GM23338 (cell line): ENCODE results near the gene LRRC42. TPM values are rescaled to one million over a fixed set of nuclear protein-coding genes. Genes with fewer than 3 reads are reported as not detected.
A peak's percentile ranks its signal among the peaks of the same experiment; 100 is the strongest.

ENCODE experiments used
- ATAC-seq: fragments of 200-7000 bp; cut with Tn5 transposase; 3 replicates; pipeline ENCODE4 v1.9.1; 2020
- DNase-seq: peaks from one replicate; pipeline ENCODE4 v3.0.0-alpha.2; 2015; ENCODE audit warnings: low spot score
- H2AFZ ChIP-seq: fragments of 200-600 bp; sonication (generic); 2 replicates; pipeline ENCODE4 v1.8.0; 2016; ENCODE audit warnings: antibody characterized with exemption, mild to moderate bottlenecking, moderate library complexity
- H3F3A ChIP-seq: fragments of 200-600 bp; sonication (generic); replicated peaks from 2 replicates; pipeline ENCODE4 v1.8.0; 2017; ENCODE audit warnings: antibody characterized with exemption, mixed run types, low read depth
- H3K27ac ChIP-seq: fragments of 200-600 bp; sonication (generic); 2 replicates; pipeline ENCODE4 v1.6.1; 2016; ENCODE audit warnings: low read depth
- H3K27me3 ChIP-seq: fragments of 200-600 bp; sonication (generic); 2 replicates; pipeline ENCODE4 v1.8.0; 2016; ENCODE audit warnings: mild to moderate bottlenecking, mixed run types, moderate library complexity; ENCODE audit not compliant: insufficient read depth
- H3K36me3 ChIP-seq: fragments of 200-600 bp; sonication (generic); 2 replicates; pipeline ENCODE4 v1.8.0; 2016; ENCODE audit warnings: mild to moderate bottlenecking; ENCODE audit not compliant: insufficient read depth
- H3K4me1 ChIP-seq: fragments of 200-600 bp; sonication (generic); 2 replicates; pipeline ENCODE4 v1.8.0; 2016; ENCODE audit warnings: mild to moderate bottlenecking, moderate library complexity; ENCODE audit not compliant: insufficient read depth
- H3K4me2 ChIP-seq: fragments of 200-600 bp; sonication (generic); 2 replicates; pipeline ENCODE4 v1.7.1; 2017; ENCODE audit warnings: mixed run types
- H3K4me3 ChIP-seq: fragments of 200-600 bp; sonication (generic); 2 replicates; pipeline ENCODE4 v1.6.1; 2016; ENCODE audit warnings: mixed run types
- H3K79me2 ChIP-seq: fragments of 200-600 bp; sonication (generic); replicated peaks from 2 replicates; pipeline ENCODE4 v1.8.0; 2017; ENCODE audit warnings: mild to moderate bottlenecking; ENCODE audit not compliant: insufficient read depth
- H3K9me2 ChIP-seq: fragments of 200-600 bp; sonication (generic); 2 replicates; pipeline ENCODE4 v1.8.0; 2017; ENCODE audit not compliant: insufficient read depth
- H4K20me1 ChIP-seq: fragments of 200-600 bp; sonication (generic); replicated peaks from 2 replicates; pipeline ENCODE4 v1.8.0; 2017; ENCODE audit warnings: mild to moderate bottlenecking; ENCODE audit not compliant: insufficient read depth
- H3K27ac Mint-ChIP-seq: 2 replicates; pipeline ENCODE4 v1.8.0; 2020; ENCODE audit warnings: inconsistent platforms, mild to moderate bottlenecking, moderate library complexity, mixed read lengths
- H3K27me3 Mint-ChIP-seq: 3 replicates; pipeline ENCODE4 v1.8.0; 2022; ENCODE audit warnings: low read depth, mild to moderate bottlenecking, moderate library complexity, mixed read lengths, inconsistent platforms; ENCODE audit not compliant: insufficient read depth, poor library complexity
- H3K36me3 Mint-ChIP-seq: 3 replicates; pipeline ENCODE4 v1.8.0; 2021; ENCODE audit warnings: low read depth, mild to moderate bottlenecking, inconsistent platforms, moderate library complexity, mixed read lengths
- H3K4me1 Mint-ChIP-seq: 3 replicates; pipeline ENCODE4 v1.8.0; 2020; ENCODE audit warnings: mild to moderate bottlenecking, inconsistent platforms, mixed read lengths
- H3K4me3 Mint-ChIP-seq: 3 replicates; pipeline ENCODE4 v1.8.0; 2021; ENCODE audit warnings: moderate library complexity, mild to moderate bottlenecking, inconsistent platforms, mixed read lengths
- H3K9me3 Mint-ChIP-seq: 3 replicates; pipeline ENCODE4 v1.8.0; 2020; ENCODE audit warnings: moderate library complexity, mild to moderate bottlenecking, inconsistent platforms, mixed read lengths
- CREB1 ChIP-seq: fragments of 250-450 bp; sonication (Bioruptor Pico); IDR thresholded peaks from 2 replicates; pipeline ENCODE4 v1.5.0; 2020; ENCODE audit warnings: low read depth, mild to moderate bottlenecking, moderate library complexity
- EZH2 ChIP-seq: fragments of 200-600 bp; sonication (generic); IDR thresholded peaks from one replicate; pipeline ENCODE4 v1.8.0; 2017; ENCODE audit warnings: antibody characterized with exemption, mild to moderate bottlenecking, low read depth; ENCODE audit not compliant: unreplicated experiment
- EZH2phosphoT487 ChIP-seq: fragments of 200-600 bp; sonication (generic); IDR thresholded peaks from one replicate; pipeline ENCODE4 v1.8.1; 2018; ENCODE audit warnings: antibody characterized with exemption; ENCODE audit not compliant: unreplicated experiment
- JUNB ChIP-seq: IDR thresholded peaks from one replicate; pipeline ENCODE4 v1.6.1; 2016; ENCODE audit warnings: antibody characterized with exemption; ENCODE audit not compliant: unreplicated experiment
- NANOG ChIP-seq: IDR thresholded peaks from 2 replicates; pipeline ENCODE4 v1.6.1; 2016; ENCODE audit warnings: antibody characterized with exemption, borderline replicate concordance
- POLR2AphosphoS5 ChIP-seq: IDR thresholded peaks from 2 replicates; pipeline ENCODE4 v1.6.1; 2016; ENCODE audit warnings: antibody characterized with exemption, low read depth
- STAT1 ChIP-seq: IDR thresholded peaks from one replicate; pipeline ENCODE4 v1.6.1; 2016; ENCODE audit warnings: antibody characterized with exemption; ENCODE audit not compliant: unreplicated experiment
- ZNF114 ChIP-seq: fragments of 250-450 bp; sonication (Bioruptor Pico); IDR thresholded peaks from 2 replicates; pipeline ENCODE4 v1.5.0; 2020; ENCODE audit warnings: mild to moderate bottlenecking, moderate library complexity
- ZNF331 ChIP-seq: fragments of 250-450 bp; sonication (Bioruptor Pico); IDR thresholded peaks from 2 replicates; pipeline ENCODE4 v1.5.0; 2020; ENCODE audit warnings: low read depth, mild to moderate bottlenecking, moderate library complexity
- polyA plus RNA-seq: library from polyadenylated mRNA; unstranded; fragments of >200 nt; fragmentation: Nextera tagmentation; extraction: Ambion mirVana; gene quantifications from 2 replicates; pipeline ENCODE4 v1.2.1, GENCODE V29; 2016
- total RNA-seq: library from RNA; depleted of rRNA; stranded (reverse); fragments of >200 nt; shearing (Covaris generic); gene quantifications from 2 replicates; pipeline ENCODE4 v1.2.3, GENCODE V29; 2014
- TF ChIP-seq, protein P1 (sequence below): IDR thresholded peaks from one replicate; pipeline ENCODE4 v1.6.1; 2018; ENCODE audit warnings: antibody characterized with exemption; ENCODE audit not compliant: unreplicated experiment
- TF ChIP-seq, protein P2 (sequence below): fragments of 250-450 bp; sonication (Bioruptor Pico); IDR thresholded peaks from 2 replicates; pipeline ENCODE4 v1.5.0; 2020; ENCODE audit warnings: mild to moderate bottlenecking, moderate library complexity
- TF ChIP-seq, protein P3 (sequence below): IDR thresholded peaks from 2 replicates; pipeline ENCODE4 v1.6.1; 2016; ENCODE audit warnings: antibody characterized with exemption
- TF ChIP-seq, protein P4 (sequence below), 2 experiments: fragments of 200-600 bp in 1 of 2; sonication (generic) in 1 of 2; conservative IDR thresholded peaks; 2 replicates each; pipeline versions ENCODE4 v1.5.1 to v1.6.1; 2016 to 2017; ENCODE audit warnings: antibody characterized with exemption in 2 of 2, low read depth in 2 of 2, mild to moderate bottlenecking in 2 of 2, moderate library complexity in 1 of 2

The LRRC42 gene
- total and polyA plus RNA-seq, 2 experiments from 2014 or later, result 25.9 to 48.1 TPM

DNA sequence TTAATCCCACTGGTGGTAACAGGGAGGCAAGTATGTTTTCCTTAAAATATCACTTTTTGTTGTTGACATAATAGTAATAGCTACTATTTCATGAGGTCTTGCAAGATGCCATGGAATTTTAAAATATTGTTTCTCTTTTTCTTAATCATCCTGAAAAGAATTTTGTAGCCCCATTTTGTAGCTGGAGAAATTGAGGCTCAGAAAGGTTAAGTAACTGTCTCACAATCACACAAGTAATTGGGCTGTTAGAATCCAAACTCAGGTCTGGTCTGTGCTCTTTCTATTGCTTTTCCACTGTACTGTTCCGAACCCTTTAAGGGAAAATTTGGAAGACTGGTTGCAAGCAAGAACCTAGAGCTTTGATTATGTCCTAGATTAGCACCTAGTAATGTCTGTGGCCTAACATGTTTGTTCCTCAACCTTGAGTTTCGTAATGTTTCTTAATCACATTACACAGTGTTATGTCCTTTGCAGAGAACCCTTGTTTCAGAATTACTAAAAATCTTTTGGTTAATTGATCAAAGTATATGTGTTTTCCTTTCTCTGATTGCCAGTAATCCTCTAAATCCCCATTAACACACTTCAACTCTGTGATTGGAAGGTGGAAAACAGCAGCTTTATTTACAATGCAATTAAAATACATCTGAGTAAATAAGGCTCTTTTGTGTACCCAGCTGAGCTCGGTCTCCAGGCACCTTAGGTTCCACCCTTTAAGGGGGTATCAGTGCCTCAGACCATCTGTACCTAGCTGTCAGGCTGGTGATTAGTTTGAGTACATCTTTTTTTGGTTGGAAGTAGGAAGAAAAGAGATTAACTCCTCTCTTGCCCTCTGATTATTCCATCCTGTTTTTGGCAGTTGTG is 10.4 kb downstream of the LRRC42 start:
- Histone ChIP-seq H3K4me2 (no peak overlapping the region), H4K20me1 (no peaks in the 10 kb centered on the region; the same call in 1 of the 2 replicates), H3K9me2 (no peaks in the 10 kb centered on the region), H3K36me3 (peaks cover 24% of the 10 kb centered on the region; the same call in 1 of the 2 replicates), H2AFZ (no peak overlapping the region), H3K27ac (peak overlapping the region; percentile 39), H3K79me2 (peaks cover 12% of the 10 kb centered on the region), H3F3A (0 out of 2 replicates have a peak, but pooled peaks cover 2% of the 10 kb centered on the region), H3K4me1 (peaks cover 24% of the 10 kb centered on the region), H3K27me3 (no peaks in the 10 kb centered on the region), H3K4me3 (no peak overlapping the region)
- no peak overlapping the region for H3K4me3 Mint-ChIP-seq
- peaks cover 19% of the 10 kb centered on the region for H3K4me1 Mint-ChIP-seq
- DNase-seq (no peak), ATAC-seq (peak; percentile 28; the same call in 2 of the 3 replicates)
- H3K27me3 Mint-ChIP-seq, result no peaks in the 10 kb centered on the region
- TF ChIP-seq EZH2phosphoT487 (no peak), ZNF114 (CRISPR knock-in tag) (no peak), EZH2 (no peak), NANOG (no peak), STAT1 (no peak), POLR2AphosphoS5 (no peak), ZNF331 (CRISPR knock-in tag) (no peak), CREB1 (CRISPR knock-in tag) (no peak), JUNB (no peak)
- TF ChIP-seq, protein P1, sequence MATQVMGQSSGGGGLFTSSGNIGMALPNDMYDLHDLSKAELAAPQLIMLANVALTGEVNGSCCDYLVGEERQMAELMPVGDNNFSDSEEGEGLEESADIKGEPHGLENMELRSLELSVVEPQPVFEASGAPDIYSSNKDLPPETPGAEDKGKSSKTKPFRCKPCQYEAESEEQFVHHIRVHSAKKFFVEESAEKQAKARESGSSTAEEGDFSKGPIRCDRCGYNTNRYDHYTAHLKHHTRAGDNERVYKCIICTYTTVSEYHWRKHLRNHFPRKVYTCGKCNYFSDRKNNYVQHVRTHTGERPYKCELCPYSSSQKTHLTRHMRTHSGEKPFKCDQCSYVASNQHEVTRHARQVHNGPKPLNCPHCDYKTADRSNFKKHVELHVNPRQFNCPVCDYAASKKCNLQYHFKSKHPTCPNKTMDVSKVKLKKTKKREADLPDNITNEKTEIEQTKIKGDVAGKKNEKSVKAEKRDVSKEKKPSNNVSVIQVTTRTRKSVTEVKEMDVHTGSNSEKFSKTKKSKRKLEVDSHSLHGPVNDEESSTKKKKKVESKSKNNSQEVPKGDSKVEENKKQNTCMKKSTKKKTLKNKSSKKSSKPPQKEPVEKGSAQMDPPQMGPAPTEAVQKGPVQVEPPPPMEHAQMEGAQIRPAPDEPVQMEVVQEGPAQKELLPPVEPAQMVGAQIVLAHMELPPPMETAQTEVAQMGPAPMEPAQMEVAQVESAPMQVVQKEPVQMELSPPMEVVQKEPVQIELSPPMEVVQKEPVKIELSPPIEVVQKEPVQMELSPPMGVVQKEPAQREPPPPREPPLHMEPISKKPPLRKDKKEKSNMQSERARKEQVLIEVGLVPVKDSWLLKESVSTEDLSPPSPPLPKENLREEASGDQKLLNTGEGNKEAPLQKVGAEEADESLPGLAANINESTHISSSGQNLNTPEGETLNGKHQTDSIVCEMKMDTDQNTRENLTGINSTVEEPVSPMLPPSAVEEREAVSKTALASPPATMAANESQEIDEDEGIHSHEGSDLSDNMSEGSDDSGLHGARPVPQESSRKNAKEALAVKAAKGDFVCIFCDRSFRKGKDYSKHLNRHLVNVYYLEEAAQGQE, result no peak
- TF ChIP-seq, protein P2, sequence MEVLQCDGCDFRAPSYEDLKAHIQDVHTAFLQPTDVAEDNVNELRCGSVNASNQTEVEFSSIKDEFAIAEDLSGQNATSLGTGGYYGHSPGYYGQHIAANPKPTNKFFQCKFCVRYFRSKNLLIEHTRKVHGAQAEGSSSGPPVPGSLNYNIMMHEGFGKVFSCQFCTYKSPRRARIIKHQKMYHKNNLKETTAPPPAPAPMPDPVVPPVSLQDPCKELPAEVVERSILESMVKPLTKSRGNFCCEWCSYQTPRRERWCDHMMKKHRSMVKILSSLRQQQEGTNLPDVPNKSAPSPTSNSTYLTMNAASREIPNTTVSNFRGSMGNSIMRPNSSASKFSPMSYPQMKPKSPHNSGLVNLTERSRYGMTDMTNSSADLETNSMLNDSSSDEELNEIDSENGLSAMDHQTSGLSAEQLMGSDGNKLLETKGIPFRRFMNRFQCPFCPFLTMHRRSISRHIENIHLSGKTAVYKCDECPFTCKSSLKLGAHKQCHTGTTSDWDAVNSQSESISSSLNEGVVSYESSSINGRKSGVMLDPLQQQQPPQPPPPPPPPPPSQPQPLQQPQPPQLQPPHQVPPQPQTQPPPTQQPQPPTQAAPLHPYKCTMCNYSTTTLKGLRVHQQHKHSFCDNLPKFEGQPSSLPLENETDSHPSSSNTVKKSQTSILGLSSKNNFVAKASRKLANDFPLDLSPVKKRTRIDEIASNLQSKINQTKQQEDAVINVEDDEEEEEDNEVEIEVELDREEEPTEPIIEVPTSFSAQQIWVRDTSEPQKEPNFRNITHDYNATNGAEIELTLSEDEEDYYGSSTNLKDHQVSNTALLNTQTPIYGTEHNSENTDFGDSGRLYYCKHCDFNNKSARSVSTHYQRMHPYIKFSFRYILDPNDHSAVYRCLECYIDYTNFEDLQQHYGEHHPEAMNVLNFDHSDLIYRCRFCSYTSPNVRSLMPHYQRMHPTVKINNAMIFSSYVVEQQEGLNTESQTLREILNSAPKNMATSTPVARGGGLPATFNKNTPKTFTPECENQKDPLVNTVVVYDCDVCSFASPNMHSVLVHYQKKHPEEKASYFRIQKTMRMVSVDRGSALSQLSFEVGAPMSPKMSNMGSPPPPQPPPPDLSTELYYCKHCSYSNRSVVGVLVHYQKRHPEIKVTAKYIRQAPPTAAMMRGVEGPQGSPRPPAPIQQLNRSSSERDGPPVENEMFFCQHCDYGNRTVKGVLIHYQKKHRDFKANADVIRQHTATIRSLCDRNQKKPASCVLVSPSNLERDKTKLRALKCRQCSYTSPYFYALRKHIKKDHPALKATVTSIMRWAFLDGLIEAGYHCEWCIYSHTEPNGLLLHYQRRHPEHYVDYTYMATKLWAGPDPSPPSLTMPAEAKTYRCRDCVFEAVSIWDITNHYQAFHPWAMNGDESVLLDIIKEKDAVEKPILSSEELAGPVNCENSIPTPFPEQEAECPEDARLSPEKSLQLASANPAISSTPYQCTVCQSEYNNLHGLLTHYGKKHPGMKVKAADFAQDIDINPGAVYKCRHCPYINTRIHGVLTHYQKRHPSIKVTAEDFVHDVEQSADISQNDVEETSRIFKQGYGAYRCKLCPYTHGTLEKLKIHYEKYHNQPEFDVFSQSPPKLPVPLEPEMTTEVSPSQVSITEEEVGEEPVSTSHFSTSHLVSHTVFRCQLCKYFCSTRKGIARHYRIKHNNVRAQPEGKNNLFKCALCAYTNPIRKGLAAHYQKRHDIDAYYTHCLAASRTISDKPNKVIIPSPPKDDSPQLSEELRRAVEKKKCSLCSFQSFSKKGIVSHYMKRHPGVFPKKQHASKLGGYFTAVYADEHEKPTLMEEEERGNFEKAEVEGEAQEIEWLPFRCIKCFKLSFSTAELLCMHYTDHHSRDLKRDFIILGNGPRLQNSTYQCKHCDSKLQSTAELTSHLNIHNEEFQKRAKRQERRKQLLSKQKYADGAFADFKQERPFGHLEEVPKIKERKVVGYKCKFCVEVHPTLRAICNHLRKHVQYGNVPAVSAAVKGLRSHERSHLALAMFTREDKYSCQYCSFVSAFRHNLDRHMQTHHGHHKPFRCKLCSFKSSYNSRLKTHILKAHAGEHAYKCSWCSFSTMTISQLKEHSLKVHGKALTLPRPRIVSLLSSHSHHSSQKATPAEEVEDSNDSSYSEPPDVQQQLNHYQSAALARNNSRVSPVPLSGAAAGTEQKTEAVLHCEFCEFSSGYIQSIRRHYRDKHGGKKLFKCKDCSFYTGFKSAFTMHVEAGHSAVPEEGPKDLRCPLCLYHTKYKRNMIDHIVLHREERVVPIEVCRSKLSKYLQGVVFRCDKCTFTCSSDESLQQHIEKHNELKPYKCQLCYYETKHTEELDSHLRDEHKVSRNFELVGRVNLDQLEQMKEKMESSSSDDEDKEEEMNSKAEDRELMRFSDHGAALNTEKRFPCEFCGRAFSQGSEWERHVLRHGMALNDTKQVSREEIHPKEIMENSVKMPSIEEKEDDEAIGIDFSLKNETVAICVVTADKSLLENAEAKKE (CRISPR knock-in tag), result no peak
- TF ChIP-seq, protein P3, sequence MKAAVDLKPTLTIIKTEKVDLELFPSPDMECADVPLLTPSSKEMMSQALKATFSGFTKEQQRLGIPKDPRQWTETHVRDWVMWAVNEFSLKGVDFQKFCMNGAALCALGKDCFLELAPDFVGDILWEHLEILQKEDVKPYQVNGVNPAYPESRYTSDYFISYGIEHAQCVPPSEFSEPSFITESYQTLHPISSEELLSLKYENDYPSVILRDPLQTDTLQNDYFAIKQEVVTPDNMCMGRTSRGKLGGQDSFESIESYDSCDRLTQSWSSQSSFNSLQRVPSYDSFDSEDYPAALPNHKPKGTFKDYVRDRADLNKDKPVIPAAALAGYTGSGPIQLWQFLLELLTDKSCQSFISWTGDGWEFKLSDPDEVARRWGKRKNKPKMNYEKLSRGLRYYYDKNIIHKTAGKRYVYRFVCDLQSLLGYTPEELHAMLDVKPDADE, result no peak
- TF ChIP-seq, protein P4, sequence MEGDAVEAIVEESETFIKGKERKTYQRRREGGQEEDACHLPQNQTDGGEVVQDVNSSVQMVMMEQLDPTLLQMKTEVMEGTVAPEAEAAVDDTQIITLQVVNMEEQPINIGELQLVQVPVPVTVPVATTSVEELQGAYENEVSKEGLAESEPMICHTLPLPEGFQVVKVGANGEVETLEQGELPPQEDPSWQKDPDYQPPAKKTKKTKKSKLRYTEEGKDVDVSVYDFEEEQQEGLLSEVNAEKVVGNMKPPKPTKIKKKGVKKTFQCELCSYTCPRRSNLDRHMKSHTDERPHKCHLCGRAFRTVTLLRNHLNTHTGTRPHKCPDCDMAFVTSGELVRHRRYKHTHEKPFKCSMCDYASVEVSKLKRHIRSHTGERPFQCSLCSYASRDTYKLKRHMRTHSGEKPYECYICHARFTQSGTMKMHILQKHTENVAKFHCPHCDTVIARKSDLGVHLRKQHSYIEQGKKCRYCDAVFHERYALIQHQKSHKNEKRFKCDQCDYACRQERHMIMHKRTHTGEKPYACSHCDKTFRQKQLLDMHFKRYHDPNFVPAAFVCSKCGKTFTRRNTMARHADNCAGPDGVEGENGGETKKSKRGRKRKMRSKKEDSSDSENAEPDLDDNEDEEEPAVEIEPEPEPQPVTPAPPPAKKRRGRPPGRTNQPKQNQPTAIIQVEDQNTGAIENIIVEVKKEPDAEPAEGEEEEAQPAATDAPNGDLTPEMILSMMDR (conservative IDR thresholded peaks at IDR 0.05; ENCODE audit: low read depth in 2 of 2), result no peak
- H3K27ac Mint-ChIP-seq, result no peak overlapping the region
- peaks cover 52% of the 10 kb centered on the region for H3K36me3 Mint-ChIP-seq
- no peaks in the 10 kb centered on the region for H3K9me3 Mint-ChIP-seq
